ENCODE measurements around the gene CDC42BPA. TPM values are rescaled to one million over a fixed set of nuclear protein-coding genes. Genes with fewer than 3 reads are reported as not detected.
"Not testable (repeated sequence)": the region's sequence is repeated elsewhere in the genome, so short reads cannot be mapped to it uniquely, and the experiment has no call there.

Gene CDC42BPA
- total and polyA plus RNA-seq, 12 donors = 7.4 to 73.8 (median 37.2) TPM

GRCh38 chr1:227343727-227344551 lies 25.6 kb upstream of the CDC42BPA start:
- H3K27ac ChIP-seq = peak overlapping the region in 2 of 5 donors; percentile 7 to 44
- no peaks in the 10 kb centered on the region for H3K9me3 ChIP-seq (replicated peaks in 1 of 3)
- H3K4me3 ChIP-seq = no peak overlapping the region
- TF ChIP-seq POLR2A (IDR thresholded peaks at IDR 0.05) = no peak
- TF ChIP-seq, protein P1, sequence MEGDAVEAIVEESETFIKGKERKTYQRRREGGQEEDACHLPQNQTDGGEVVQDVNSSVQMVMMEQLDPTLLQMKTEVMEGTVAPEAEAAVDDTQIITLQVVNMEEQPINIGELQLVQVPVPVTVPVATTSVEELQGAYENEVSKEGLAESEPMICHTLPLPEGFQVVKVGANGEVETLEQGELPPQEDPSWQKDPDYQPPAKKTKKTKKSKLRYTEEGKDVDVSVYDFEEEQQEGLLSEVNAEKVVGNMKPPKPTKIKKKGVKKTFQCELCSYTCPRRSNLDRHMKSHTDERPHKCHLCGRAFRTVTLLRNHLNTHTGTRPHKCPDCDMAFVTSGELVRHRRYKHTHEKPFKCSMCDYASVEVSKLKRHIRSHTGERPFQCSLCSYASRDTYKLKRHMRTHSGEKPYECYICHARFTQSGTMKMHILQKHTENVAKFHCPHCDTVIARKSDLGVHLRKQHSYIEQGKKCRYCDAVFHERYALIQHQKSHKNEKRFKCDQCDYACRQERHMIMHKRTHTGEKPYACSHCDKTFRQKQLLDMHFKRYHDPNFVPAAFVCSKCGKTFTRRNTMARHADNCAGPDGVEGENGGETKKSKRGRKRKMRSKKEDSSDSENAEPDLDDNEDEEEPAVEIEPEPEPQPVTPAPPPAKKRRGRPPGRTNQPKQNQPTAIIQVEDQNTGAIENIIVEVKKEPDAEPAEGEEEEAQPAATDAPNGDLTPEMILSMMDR (IDR thresholded peaks at IDR 0.05) = no peak
- no peaks in the 10 kb centered on the region for H3K36me3 ChIP-seq (replicated peaks in 1 of 2)
- WGBS, 4 donors = 19 to 29% (median 24%) methylated on average over 3 of the region's 3 CpGs
- intact Hi-C loops (cut with DNase I) = no loop called here
- H3K4me1 ChIP-seq (replicated peaks in 1 of 2) = peaks cover 3 to 10% of the 10 kb centered on the region in 2 donors
- H3K27me3 ChIP-seq = no peaks in the 10 kb centered on the region
- no peak for DNase-seq

GRCh38 chr1:227343206-227343605 lies 24.9 kb upstream of the CDC42BPA start:
- no peaks in the 10 kb centered on the region for H3K27me3 ChIP-seq
- TF ChIP-seq POLR2A (IDR thresholded peaks at IDR 0.05) = no peak
- TF ChIP-seq, protein P1 (IDR thresholded peaks at IDR 0.05) = no peak
- DNase-seq = no peak
- no peak overlapping the region for H3K27ac ChIP-seq
- intact Hi-C loops (cut with DNase I) = no loop called here
- H3K4me3 ChIP-seq = no peak overlapping the region
- H3K36me3 ChIP-seq (replicated peaks in 1 of 2) = no peaks in the 10 kb centered on the region
- peaks cover 3 to 10% of the 10 kb centered on the region in 2 donors for H3K4me1 ChIP-seq (replicated peaks in 1 of 2)
- no peaks in the 10 kb centered on the region for H3K9me3 ChIP-seq (replicated peaks in 1 of 3)

DNA sequence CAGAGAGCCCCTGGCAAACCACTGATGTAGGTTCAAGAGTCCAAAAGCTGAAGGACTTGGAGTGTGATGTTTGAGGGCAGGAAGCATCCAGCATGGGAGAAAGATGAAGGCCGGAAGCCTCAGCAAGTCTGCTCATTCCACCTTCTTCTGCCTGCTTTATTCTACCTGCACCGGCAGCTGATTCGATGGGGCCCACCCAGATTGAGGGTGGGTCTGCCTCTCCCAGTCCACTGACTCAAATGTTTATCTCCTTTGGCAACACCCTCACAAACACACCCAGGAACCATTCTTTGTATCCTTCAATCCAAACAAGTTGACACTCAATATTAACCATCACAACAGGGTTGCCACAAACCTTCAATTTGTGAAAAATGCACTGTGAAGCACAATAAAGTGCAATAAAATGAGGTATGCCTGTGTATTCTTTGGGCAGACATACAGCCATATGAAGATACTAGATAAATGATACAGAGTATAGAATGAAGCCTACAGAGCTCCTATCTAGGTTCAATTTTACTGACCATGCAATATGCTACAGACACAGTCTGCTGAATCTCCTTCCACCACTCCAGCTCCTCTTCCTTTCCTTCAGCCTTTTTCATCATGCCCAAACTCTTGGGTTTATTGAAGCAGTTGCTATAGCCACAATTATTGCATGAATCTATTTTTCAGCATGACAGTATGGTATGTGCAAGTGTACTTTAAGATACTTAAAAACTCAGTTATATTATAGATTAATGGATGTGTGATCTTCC lies 24.0 kb upstream of the CDC42BPA start:
- Histone ChIP-seq H3K4me3 (no peak overlapping the region), H3K36me3 (replicated peaks in 1 of 2) (no peaks in the 10 kb centered on the region), H3K27me3 (no peaks in the 10 kb centered on the region), H3K9me3 (replicated peaks in 1 of 3) (no peaks in the 10 kb centered on the region), H3K27ac (no peak overlapping the region), H3K4me1 (replicated peaks in 1 of 2) (peaks cover 3 to 10% of the 10 kb centered on the region in 2 donors)
- intact Hi-C loops (cut with DNase I) = no loop called here
- 86 to 98% (median 91%) methylated on average over 3 of the region's 3 CpGs for WGBS, 4 donors
- TF ChIP-seq POLR2A (IDR thresholded peaks at IDR 0.05) = no peak
- TF ChIP-seq, protein P1 (IDR thresholded peaks at IDR 0.05) = no peak
- DNase-seq = no peak

DNA sequence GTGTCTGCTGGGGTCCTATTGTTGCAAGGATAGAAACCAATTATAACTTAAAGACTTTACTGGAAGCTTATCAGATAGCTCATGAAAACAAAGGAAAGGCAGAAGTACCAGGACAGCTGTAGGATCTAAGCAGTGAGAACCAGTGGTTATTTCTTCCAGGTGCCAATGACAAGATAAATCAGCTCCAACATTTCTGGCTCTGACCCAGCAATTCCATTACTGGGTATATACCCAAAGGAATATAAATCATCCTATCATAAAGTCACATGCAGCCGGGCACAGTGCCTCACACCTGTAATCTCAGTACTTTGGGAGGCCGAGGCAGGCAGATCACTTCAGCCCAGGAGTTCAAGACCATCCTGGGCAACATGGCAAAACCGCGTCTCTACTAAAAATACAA lies 17.8 kb upstream of the CDC42BPA start:
- H3K4me1 ChIP-seq (replicated peaks in 1 of 2); H3K9me3 ChIP-seq (replicated peaks in 1 of 3); H3K36me3 ChIP-seq (replicated peaks in 1 of 2); H3K4me3 ChIP-seq; intact Hi-C loops (cut with DNase I); DNase-seq; H3K27ac ChIP-seq; H3K27me3 ChIP-seq: not testable (repeated sequence)
- WGBS, 4 donors = 80 to 94% (median 94%) methylated on average over 1 to 4 of the region's 4 CpGs
